ENCODE measurements around the gene CELF2. TPM values are rescaled to one million over a fixed set of nuclear protein-coding genes. Genes with fewer than 3 reads are reported as not detected.

The CELF2 gene
- total RNA-seq, 2 donors from 2014 or later = 10.4 to 11.2 TPM

GRCh38 chr10:11319990-11320602 is 302.4 kb downstream of the CELF2 start:
- intact Hi-C loops (cut with DNase I) = no loop called here
- Histone ChIP-seq H3K9me3 (no peaks in the 10 kb centered on the region), H3K36me3 (replicated peaks in 1 of 2; ENCODE audit: insufficient read depth in 1 of 2, low read depth in 2 of 2) (no peaks in the 10 kb centered on the region), H3K27ac (no peak overlapping the region), H3K4me3 (no peak overlapping the region), H3K4me1 (no peaks in the 10 kb centered on the region), H3K27me3 (no peaks in the 10 kb centered on the region)
- 66 to 72% methylated on average over 8 to 11 of the region's 11 CpGs for WGBS, 2 donors
- DNase-seq (no peak), ATAC-seq (no peak)
- TF ChIP-seq CTCF (IDR thresholded peaks at IDR 0.05) (no peak), POLR2A (IDR thresholded peaks at IDR 0.05) (no peak)

GRCh38 chr10:11320809-11321520 is 303.3 kb downstream of the CELF2 start:
- ATAC-seq (no peak), DNase-seq (no peak)
- Histone ChIP-seq H3K27me3 (no peaks in the 10 kb centered on the region), H3K4me1 (no peaks in the 10 kb centered on the region), H3K4me3 (no peak overlapping the region), H3K36me3 (replicated peaks in 1 of 2; ENCODE audit: insufficient read depth in 1 of 2, low read depth in 2 of 2) (no peaks in the 10 kb centered on the region), H3K9me3 (no peaks in the 10 kb centered on the region), H3K27ac (no peak overlapping the region)
- TF ChIP-seq CTCF (IDR thresholded peaks at IDR 0.05) = no peak
- no peak for TF ChIP-seq POLR2A (IDR thresholded peaks at IDR 0.05)
- intact Hi-C loops (cut with DNase I) = no loop called here
- 84 to 87% methylated on average over 17 of the region's 17 CpGs for WGBS, 2 donors

- Histone ChIP-seq H3K4me3 (no peak overlapping the region), H3K9me3 (no peaks in the 10 kb centered on the region), H3K27me3 (no peaks in the 10 kb centered on the region), H3K4me1 (no peaks in the 10 kb centered on the region), H3K27ac (no peak overlapping the region), H3K36me3 (replicated peaks in 1 of 2; ENCODE audit: insufficient read depth in 1 of 2, low read depth in 2 of 2) (no peaks in the 10 kb centered on the region)
- 78 to 100% methylated on average over 1 of the region's 1 CpG for WGBS, 2 donors
- TF ChIP-seq POLR2A (IDR thresholded peaks at IDR 0.05) (no peak), CTCF (IDR thresholded peaks at IDR 0.05) (no peak)
- no peak for DNase-seq
- intact Hi-C loops (cut with DNase I) = no loop called here
- ATAC-seq = no peak
These were observed 305.0 kb downstream of the CELF2 start for GRCh38 chr10:11322698-11323097.

- TF ChIP-seq POLR2A (IDR thresholded peaks at IDR 0.05) = no peak
- TF ChIP-seq CTCF (IDR thresholded peaks at IDR 0.05) = no peak
- no peaks in the 10 kb centered on the region for H3K36me3 ChIP-seq (replicated peaks in 1 of 2; ENCODE audit: insufficient read depth in 1 of 2, low read depth in 2 of 2)
- 82 to 85% methylated on average over 11 of the region's 11 CpGs for WGBS, 2 donors
- no peaks in the 10 kb centered on the region for H3K27me3 ChIP-seq
- ATAC-seq = no peak
- no peaks in the 10 kb centered on the region for H3K9me3 ChIP-seq
- no peak overlapping the region for H3K27ac ChIP-seq
- H3K4me1 ChIP-seq = no peaks in the 10 kb centered on the region
- no peak for DNase-seq
- intact Hi-C loops (cut with DNase I) = no loop called here
- H3K4me3 ChIP-seq = no peak overlapping the region
These were observed 307.2 kb downstream of the CELF2 start for GRCh38 chr10:11324761-11325321.

Measured in body of pancreas (tissue), 4 donors.